Kidney (tissue), 14 donors: Measurements from ENCODE around the gene SGCD. TPM values are rescaled to one million over a fixed set of nuclear protein-coding genes. Genes with fewer than 3 reads are reported as not detected.

Experiments
- DNase-seq, 5 donors: peaks; one replicate each; pipeline ENCODE4 v3.0.0-alpha.2; 2013 to 2020
- FAIRE-seq: peaks from 2 replicates; lab custom pipeline; 2012; peaks lifted over from hg19 to GRCh38; lab: Jason Lieb, UNC
- H3K27ac ChIP-seq, 2 donors: one replicate each; pipeline ENCODE4 v1.7.0; 2013; ENCODE audit warnings: low read depth in 2 of 2, low read length in 2 of 2, inconsistent platforms in 1 of 2
- H3K27me3 ChIP-seq: one replicate; pipeline ENCODE4 v1.7.1; 2013; ENCODE audit warnings: low read length, inconsistent platforms; ENCODE audit not compliant: control insufficient read depth, insufficient read depth
- H3K36me3 ChIP-seq, 3 donors: one replicate each; pipeline versions ENCODE4 v1.7.0 to v1.7.1; 2013; ENCODE audit warnings: low read length in 3 of 3, control low read depth in 1 of 3, inconsistent platforms in 1 of 3; ENCODE audit not compliant: insufficient read depth in 3 of 3, control insufficient read depth in 2 of 3
- H3K4me1 ChIP-seq, 3 donors: one replicate each; pipeline versions ENCODE4 v1.7.0 to v1.7.1; 2013; ENCODE audit warnings: low read length in 3 of 3, inconsistent platforms in 1 of 3, low read depth in 1 of 3; ENCODE audit not compliant: control insufficient read depth in 2 of 3, insufficient read depth in 2 of 3
- H3K4me3 ChIP-seq, 3 donors: one replicate each; pipeline versions ENCODE4 v1.7.0 to v1.8.1; 2013; ENCODE audit warnings: low read length in 3 of 3, control low read depth in 1 of 3, inconsistent platforms in 1 of 3
- H3K9ac ChIP-seq, 3 donors: one replicate each; pipeline versions ENCODE4 v1.7.0 to v1.7.1; 2013; ENCODE audit warnings: low read length in 3 of 3, control low read depth in 1 of 3, inconsistent platforms in 1 of 3
- H3K9me3 ChIP-seq, 3 donors: one replicate each; pipeline versions ENCODE4 v1.7.0 to v1.7.1; 2013; ENCODE audit warnings: low read length in 3 of 3, control low read depth in 1 of 3, inconsistent platforms in 1 of 3; ENCODE audit not compliant: control insufficient read depth in 2 of 3, insufficient read depth in 1 of 3
- CTCF ChIP-seq: IDR thresholded peaks from 3 replicates; pipeline ENCODE4 v1.5.1; 2012; ENCODE audit warnings: mild to moderate bottlenecking, moderate library complexity, borderline replicate concordance; ENCODE audit not compliant: insufficient read depth; ENCODE audit errors: extremely low read depth
- intact Hi-C: fragments of 100-400 bp; cut with DNase I; formaldehyde crosslinking; loops from one replicate; pipeline ENCODE4 v1.11.1; 2022
- polyA plus RNA-seq: library from polyadenylated mRNA; stranded (reverse); fragments of 350-450 nt; fragmentation: Illumina TruSeq; extraction: RNeasy Lipid Tissue Mini Kit (QIAGEN cat#74804); gene quantifications from one replicate; pipeline ENCODE4 v1.2.3, GENCODE V29; 2014; ENCODE audit warnings: low read depth, low replicate concordance; ENCODE audit not compliant: insufficient read depth
- total RNA-seq: library from RNA; stranded (reverse); fragmentation: NEBNext Ultra II Directional; extraction: Animal tissue kit (Norgen Biotek cat#: 25700); gene quantifications from one replicate; pipeline ENCODE4 v1.2.1, GENCODE V29; 2021
- donor health status: control.
- donor health status: control.
- donor health status: control.
- donor health status: control.
- donor health status: control.
- donor health status: DM: yes; HTN: yes; CAD: no.
- donor health status: Normal renal cell carcinoma (clear cell type).

SGCD gene
- total and polyA plus RNA-seq, 2 donors from 2014 or later = 0.99 to 2.7 TPM

- H3K9me3 ChIP-seq = no peaks in the 10 kb centered on the region
- FAIRE-seq (no peak), DNase-seq (no peak)
- H3K4me3 ChIP-seq = no peak overlapping the region
- no peak overlapping the region for H3K27ac ChIP-seq
- intact Hi-C loops = no loop called here
- H3K9ac ChIP-seq = no peak overlapping the region
- H3K27me3 ChIP-seq = no peaks in the 10 kb centered on the region
- TF ChIP-seq CTCF = no peak
- no peaks in the 10 kb centered on the region for H3K4me1 ChIP-seq
- no peaks in the 10 kb centered on the region for H3K36me3 ChIP-seq
These were observed 428.6 kb downstream of the SGCD start for GRCh38 chr5:156755421-156756087.

GRCh38 chr5:156758011-156758791 lies 431.2 kb downstream of the SGCD start:
- no peak for DNase-seq
- no peak for TF ChIP-seq CTCF
- no peak overlapping the region for H3K4me3 ChIP-seq
- no peaks in the 10 kb centered on the region for H3K9me3 ChIP-seq
- no peak for FAIRE-seq
- no peak overlapping the region for H3K27ac ChIP-seq
- H3K27me3 ChIP-seq = no peaks in the 10 kb centered on the region
- intact Hi-C loops = no loop called here
- no peaks in the 10 kb centered on the region for H3K4me1 ChIP-seq
- no peak overlapping the region for H3K9ac ChIP-seq
- no peaks in the 10 kb centered on the region for H3K36me3 ChIP-seq

- H3K36me3 ChIP-seq = no peaks in the 10 kb centered on the region
- H3K4me1 ChIP-seq = no peaks in the 10 kb centered on the region
- H3K27ac ChIP-seq = no peak overlapping the region
- no peak for TF ChIP-seq CTCF
- no peaks in the 10 kb centered on the region for H3K27me3 ChIP-seq
- FAIRE-seq (no peak), DNase-seq (no peak)
- H3K9me3 ChIP-seq = no peaks in the 10 kb centered on the region
- no peak overlapping the region for H3K9ac ChIP-seq
- H3K4me3 ChIP-seq = no peak overlapping the region
- intact Hi-C loops = no loop called here
These were observed 432.2 kb downstream of the SGCD start for GRCh38 chr5:156759156-156759555.
